ENCODE measurements around the gene TMPRSS4.

TMPRSS4 gene, protein sequence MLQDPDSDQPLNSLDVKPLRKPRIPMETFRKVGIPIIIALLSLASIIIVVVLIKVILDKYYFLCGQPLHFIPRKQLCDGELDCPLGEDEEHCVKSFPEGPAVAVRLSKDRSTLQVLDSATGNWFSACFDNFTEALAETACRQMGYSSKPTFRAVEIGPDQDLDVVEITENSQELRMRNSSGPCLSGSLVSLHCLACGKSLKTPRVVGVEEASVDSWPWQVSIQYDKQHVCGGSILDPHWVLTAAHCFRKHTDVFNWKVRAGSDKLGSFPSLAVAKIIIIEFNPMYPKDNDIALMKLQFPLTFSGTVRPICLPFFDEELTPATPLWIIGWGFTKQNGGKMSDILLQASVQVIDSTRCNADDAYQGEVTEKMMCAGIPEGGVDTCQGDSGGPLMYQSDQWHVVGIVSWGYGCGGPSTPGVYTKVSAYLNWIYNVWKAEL

DNA sequence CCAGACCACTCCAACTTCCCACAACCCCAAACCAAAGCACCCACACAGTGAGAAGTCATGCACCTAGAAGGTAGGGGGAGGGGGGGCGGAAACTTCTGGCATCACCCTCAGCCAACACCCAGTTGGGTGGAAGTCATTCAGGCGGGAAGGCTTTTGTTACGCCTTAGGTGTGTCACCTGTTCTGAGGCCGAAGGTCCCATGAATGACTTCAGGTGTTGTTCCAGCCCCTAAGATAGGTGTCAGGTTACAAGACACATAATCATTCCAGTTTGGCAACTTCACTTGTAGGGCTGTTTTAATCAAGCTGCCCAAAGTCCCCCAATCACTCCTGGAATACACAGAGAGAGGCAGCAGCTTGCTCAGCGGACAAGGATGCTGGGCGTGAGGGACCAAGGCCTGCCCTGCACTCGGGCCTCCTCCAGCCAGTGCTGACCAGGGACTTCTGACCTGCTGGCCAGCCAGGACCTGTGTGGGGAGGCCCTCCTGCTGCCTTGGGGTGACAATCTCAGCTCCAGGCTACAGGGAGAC is at the start of gene TMPRSS4:
TSS of gene TMPRSS4 (plus strand) at position 325 of the 528 bp plus-strand sequence. CDS start 225 bp downstream, outside the sequence.
- in situ Hi-C loops (cut with MboI; ENCODE audit: low sequenced_read_pairs): no loop called here

GRCh38 chr11:118027694-118028093 is 49.2 kb upstream of the TMPRSS4 start:
- in situ Hi-C loops (cut with MboI; ENCODE audit: low sequenced_read_pairs): no loop called here

- in situ Hi-C loops (cut with MboI; ENCODE audit: low sequenced_read_pairs): no loop called here
These were observed 48.3 kb upstream of the TMPRSS4 start for GRCh38 chr11:118028626-118029025.

- in situ Hi-C loops (cut with MboI; ENCODE audit: low sequenced_read_pairs): no loop called here
These were observed 43.4 kb upstream of the TMPRSS4 start for GRCh38 chr11:118033443-118033842.

DNA sequence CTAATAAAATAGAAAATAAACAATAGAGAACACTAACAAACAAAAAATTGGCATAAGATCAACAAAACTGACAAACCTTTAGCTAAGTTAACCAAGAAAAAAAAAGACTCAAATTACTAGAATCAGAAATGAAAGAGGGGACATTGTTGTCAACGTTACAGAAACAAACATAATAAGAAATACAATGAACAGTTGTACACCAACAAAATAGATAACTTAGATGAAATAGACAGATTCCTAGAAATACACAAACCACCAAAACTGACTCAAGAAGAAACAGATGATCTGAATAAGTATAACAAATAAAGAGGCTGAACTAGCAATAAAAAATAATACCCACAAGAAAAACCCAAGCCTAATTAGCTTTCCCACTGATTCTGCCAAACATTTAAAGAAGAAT is 34.7 kb upstream of the TMPRSS4 start:
- in situ Hi-C loops (cut with MboI; ENCODE audit: low sequenced_read_pairs): no loop called here

GRCh38 chr11:118042796-118043195 is 34.1 kb upstream of the TMPRSS4 start:
- in situ Hi-C loops (cut with MboI; ENCODE audit: low sequenced_read_pairs): no loop called here

- in situ Hi-C loops (cut with MboI; ENCODE audit: low sequenced_read_pairs): no loop called here
These were observed 31.7 kb upstream of the TMPRSS4 start for GRCh38 chr11:118045191-118045590.

DNA sequence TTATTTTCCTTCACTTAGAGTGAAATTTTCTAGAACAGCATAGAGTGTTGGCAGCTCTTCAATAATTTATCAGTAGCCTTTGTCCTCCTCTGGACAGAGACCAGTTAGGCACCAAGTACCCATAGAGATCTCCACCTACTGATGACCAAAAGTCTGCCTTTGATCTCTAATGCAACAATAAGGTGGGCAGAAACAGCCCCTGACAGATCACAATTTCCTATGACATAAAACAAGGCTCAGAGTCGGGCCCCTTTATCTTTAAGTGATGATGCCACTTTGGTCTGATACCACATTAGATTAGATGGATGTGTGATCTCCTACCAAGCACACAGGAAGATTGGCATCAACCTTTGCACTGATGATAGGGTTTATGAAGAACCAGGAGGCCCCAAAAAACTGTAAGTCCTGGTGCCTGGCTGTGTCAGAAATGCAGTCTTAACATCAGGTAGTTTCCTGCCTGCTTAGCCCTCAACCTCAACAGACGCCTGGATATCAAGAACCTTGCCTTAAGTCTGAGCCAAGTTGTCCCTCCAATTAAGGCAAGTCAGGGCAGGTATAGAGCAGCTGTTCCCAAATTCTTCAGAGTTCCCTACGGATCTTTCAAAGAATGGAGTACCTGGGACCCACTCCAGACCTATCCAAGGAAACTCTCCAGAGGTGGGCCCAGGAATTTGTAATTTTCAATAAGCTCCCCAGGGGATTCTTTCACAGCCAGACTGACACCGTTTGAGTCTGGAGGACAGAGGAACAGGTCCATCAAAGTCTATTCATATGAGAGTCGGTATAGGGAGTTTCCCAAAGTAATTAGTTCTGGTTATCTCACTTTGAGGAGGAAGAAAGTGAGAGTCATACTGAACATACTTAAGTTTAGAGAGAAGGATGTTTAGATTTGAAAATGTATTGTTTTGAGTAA is 30.6 kb upstream of the TMPRSS4 start:
- in situ Hi-C loops (cut with MboI; ENCODE audit: low sequenced_read_pairs): no loop called here

DNA sequence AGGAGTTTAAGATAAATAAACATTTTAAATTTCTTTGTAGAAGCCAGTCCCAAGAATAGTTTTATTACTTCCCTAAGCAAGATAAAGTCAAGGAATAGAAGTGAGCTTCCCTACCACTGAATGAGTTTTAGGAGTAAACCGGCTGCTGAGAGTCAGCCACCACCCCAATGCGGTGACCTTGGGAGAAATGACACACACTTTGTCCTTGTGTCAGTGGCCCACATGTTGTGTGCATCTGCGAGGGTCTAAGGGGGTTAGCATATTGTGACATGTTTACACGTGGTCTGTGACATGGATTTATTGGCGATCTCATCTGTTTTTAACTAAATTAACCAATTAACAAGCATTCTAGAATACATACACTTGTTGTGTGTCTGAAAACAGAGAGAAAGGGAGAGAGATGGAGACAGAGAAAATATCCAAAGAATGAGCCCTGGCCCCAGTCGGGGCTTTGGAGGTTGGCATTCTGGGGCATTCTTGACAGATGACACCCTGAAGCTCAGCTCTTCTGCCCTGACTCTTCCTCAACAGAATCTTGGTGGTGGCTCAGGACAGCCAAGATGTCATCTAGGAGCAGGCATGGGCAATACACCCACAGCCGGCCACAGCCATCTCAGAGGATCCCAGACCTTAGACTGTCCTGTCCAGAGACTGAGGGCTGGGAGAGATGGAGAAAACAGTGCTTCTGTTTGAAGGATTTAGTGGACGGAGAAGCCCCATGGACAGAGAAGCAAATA is 29.7 kb upstream of the TMPRSS4 start:
- in situ Hi-C loops (cut with MboI; ENCODE audit: low sequenced_read_pairs): no loop called here

GRCh38 chr11:118047749-118048148 is 29.1 kb upstream of the TMPRSS4 start:
- in situ Hi-C loops (cut with MboI; ENCODE audit: low sequenced_read_pairs): no loop called here

- in situ Hi-C loops (cut with MboI; ENCODE audit: low sequenced_read_pairs): no loop called here
These were observed 28.2 kb upstream of the TMPRSS4 start for GRCh38 chr11:118048472-118049370.

DNA sequence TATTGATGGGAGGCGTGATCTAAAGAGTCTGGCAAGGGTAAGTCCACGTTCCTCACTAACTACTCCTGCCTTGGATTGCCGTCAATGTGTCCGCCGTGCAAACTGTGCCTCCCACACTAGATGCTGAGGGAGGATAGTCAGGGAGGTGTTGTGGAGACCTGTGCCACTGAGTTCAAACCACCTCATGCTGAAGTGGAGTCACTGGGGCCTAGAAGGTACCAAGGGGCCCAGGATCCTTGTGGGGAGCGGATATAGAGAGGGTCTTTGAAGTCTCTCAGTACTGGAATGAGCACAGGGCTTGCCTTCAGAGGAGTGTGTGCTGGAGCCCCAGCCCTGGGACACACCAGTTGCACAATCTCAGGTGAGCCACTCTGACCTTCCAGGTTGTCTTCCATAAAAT is 27.1 kb upstream of the TMPRSS4 start:
- in situ Hi-C loops (cut with MboI; ENCODE audit: low sequenced_read_pairs): loop anchor here (10.0 kb wide), 2 partner anchors 55 to 225 kb away; partner anchors contain the start of gene FXYD2

- in situ Hi-C loops (cut with MboI; ENCODE audit: low sequenced_read_pairs): loop anchor here (10.0 kb wide), 2 partner anchors 56 to 226 kb away; partner anchors contain the start of gene FXYD2
These were observed 26.5 kb upstream of the TMPRSS4 start for GRCh38 chr11:118050208-118050891.

DNA sequence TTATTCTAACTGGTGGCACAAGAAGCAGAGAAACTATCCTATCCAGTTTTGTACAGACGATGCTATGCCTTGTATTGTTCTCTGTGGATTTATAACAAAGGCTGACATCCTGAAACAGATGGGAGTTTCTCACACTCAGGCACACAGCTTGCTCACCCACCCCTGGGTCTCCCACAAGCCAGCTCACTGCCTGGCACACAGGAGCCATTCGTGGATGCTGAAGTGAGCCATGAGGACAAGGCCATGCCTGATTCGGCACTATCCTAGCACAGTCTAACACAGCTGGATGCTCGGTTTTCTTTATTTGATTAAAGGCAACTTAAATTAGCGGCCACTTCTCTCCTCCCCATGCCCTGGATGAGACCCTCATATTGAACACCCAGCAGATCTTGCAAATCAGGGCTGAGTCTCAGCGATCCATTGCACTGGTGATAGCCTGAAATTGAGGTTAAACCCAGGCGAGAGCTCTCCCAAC is 25.7 kb upstream of the TMPRSS4 start:
- in situ Hi-C loops (cut with MboI; ENCODE audit: low sequenced_read_pairs): loop anchor here (10.0 kb wide), 2 partner anchors 56 to 226 kb away; partner anchors contain the start of gene FXYD2

DNA sequence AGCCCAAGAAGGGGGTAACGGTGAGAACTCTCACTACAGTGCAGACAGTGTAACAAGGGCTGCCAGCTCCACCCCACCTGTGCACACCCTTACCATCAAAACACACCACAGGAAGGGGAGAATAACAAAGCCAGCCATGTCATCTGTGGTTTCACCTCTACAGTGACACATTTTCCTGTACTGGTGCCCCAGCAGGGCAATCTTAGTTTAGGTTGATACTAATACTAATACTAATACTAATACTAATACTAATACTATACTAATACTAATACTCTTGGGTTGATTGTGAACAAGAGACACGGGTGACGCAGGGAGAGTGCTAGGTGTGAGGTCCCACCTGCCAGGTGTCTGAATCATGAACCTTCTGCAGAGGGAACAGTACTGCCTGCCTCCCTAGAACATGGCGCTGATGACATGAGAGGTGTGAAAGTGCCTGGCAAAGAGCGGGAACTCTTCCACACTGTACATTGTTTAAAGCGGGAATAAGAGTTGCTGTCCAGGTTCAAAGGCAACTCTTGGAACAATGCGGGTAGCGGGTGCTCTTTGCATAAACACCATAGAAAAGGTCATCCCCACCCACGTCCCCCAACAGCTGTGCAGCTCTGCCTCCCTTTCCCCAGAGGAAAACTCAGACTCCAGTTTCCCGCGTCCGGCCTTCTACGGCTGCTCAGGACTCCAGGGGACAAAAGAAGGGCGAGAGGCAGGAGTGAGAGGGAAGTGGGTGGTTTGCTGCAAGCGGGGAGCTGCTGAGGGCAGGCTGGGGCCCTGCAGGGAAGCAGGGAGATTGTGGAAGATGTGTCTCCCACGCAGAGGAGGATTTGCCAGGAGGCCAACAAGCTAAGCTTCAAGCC is 25.0 kb upstream of the TMPRSS4 start:
- in situ Hi-C loops (cut with MboI; ENCODE audit: low sequenced_read_pairs): loop anchor here (10.0 kb wide), 2 partner anchors 57 to 227 kb away; partner anchors contain the start of gene FXYD2

- in situ Hi-C loops (cut with MboI; ENCODE audit: low sequenced_read_pairs): loop anchor here (10.0 kb wide), 2 partner anchors 58 to 228 kb away; partner anchors contain the start of gene FXYD2
These were observed 24.2 kb upstream of the TMPRSS4 start for GRCh38 chr11:118052581-118053206.
